Liver (tissue), 9 donors: ENCODE results near the gene BLACAT1. TPM values are rescaled to one million over a fixed set of nuclear protein-coding genes. Genes with fewer than 3 reads are reported as not detected.
A peak's percentile ranks its signal among the peaks of the same experiment; 100 is the strongest.

Experiments used
- DNase-seq: peaks from one replicate; pipeline ENCODE4 v3.0.0-alpha.2; 2017; ENCODE audit warnings: low spot score
- H3K27ac ChIP-seq, 2 donors: one replicate each; pipeline ENCODE4 v1.7.0; 2013; ENCODE audit warnings: inconsistent platforms in 2 of 2, low read length in 2 of 2, control low read depth in 1 of 2, low read depth in 1 of 2, mild to moderate bottlenecking in 1 of 2
- H3K27me3 ChIP-seq, 4 donors: one replicate each; pipeline versions ENCODE4 v1.6.1 to v1.7.0; 2013; ENCODE audit warnings: low read length in 3 of 4, inconsistent platforms in 1 of 4, mild to moderate bottlenecking in 1 of 4, moderate library complexity in 1 of 4; ENCODE audit not compliant: control insufficient read depth in 4 of 4, insufficient read depth in 4 of 4
- H3K36me3 ChIP-seq, 4 donors: one replicate each; pipeline versions ENCODE4 v1.6.1 to v1.7.0; 2013; ENCODE audit warnings: low read length in 3 of 4, mild to moderate bottlenecking in 3 of 4, low read depth in 1 of 4, moderate library complexity in 1 of 4; ENCODE audit not compliant: control insufficient read depth in 4 of 4, insufficient read depth in 3 of 4
- H3K4me1 ChIP-seq, 4 donors: one replicate each; pipeline versions ENCODE4 v1.6.1 to v1.7.0; 2013; ENCODE audit warnings: low read length in 3 of 4, mild to moderate bottlenecking in 3 of 4, moderate library complexity in 1 of 4; ENCODE audit not compliant: control insufficient read depth in 4 of 4, insufficient read depth in 4 of 4
- H3K4me3 ChIP-seq, 3 donors: one replicate each; pipeline versions ENCODE4 v1.6.1 to v1.7.0; 2013; ENCODE audit warnings: low read length in 3 of 3, control low read depth in 1 of 3, low read depth in 1 of 3, mild to moderate bottlenecking in 1 of 3
- H3K9ac ChIP-seq, 2 donors: one replicate each; pipeline ENCODE4 v1.7.0; 2013; ENCODE audit warnings: low read length in 2 of 2, mild to moderate bottlenecking in 2 of 2, moderate library complexity in 2 of 2, control low read depth in 1 of 2, low read depth in 1 of 2
- H3K9me3 ChIP-seq, 4 donors: one replicate each; pipeline versions ENCODE4 v1.6.1 to v1.7.0; 2013; ENCODE audit warnings: low read length in 3 of 4; ENCODE audit not compliant: control insufficient read depth in 4 of 4
- ATF3 ChIP-seq: IDR thresholded peaks from 2 replicates; pipeline ENCODE4 v1.6.1; 2016; ENCODE audit warnings: antibody characterized with exemption
- CTCF ChIP-seq: fragments of 150-350 bp; IDR thresholded peaks from 2 replicates; pipeline ENCODE4 v1.5.1; 2017; ENCODE audit warnings: improper control_type of control experiment, low read depth, low read length; ENCODE audit not compliant: missing input control
- EGR1 ChIP-seq, 2 donors: IDR thresholded peaks; 2 replicates each; pipeline ENCODE4 v1.6.1; 2016 to 2018; ENCODE audit warnings: antibody characterized with exemption in 2 of 2, low read depth in 2 of 2
- FOXA1 ChIP-seq: IDR thresholded peaks from 2 replicates; pipeline ENCODE4 v1.6.1; 2016; ENCODE audit warnings: antibody characterized with exemption
- FOXA2 ChIP-seq: IDR thresholded peaks from 2 replicates; pipeline ENCODE4 v1.6.1; 2016; ENCODE audit warnings: antibody characterized with exemption
- GABPA ChIP-seq, 2 donors: IDR thresholded peaks in 1 of 2; conservative IDR thresholded peaks in 1 of 2; 2 replicates each; pipeline ENCODE4 v1.6.1; 2016; ENCODE audit warnings: antibody characterized with exemption in 2 of 2, mild to moderate bottlenecking in 1 of 2, moderate library complexity in 1 of 2
- HNF4A ChIP-seq, 2 donors: conservative IDR thresholded peaks; 2 replicates each; pipeline ENCODE4 v1.6.1; 2016; ENCODE audit warnings: antibody characterized with exemption in 2 of 2, mild to moderate bottlenecking in 2 of 2
- HNF4G ChIP-seq: IDR thresholded peaks from 2 replicates; pipeline ENCODE4 v1.6.1; 2016; ENCODE audit warnings: antibody characterized with exemption
- JUND ChIP-seq, 2 donors: IDR thresholded peaks; 2 replicates each; pipeline ENCODE4 v1.6.1; 2016; ENCODE audit warnings: antibody characterized with exemption in 2 of 2
- MAX ChIP-seq: IDR thresholded peaks from 2 replicates; pipeline ENCODE4 v1.6.1; 2016; ENCODE audit warnings: antibody characterized with exemption
- NR2F2 ChIP-seq: IDR thresholded peaks from 2 replicates; pipeline ENCODE4 v1.6.1; 2016; ENCODE audit warnings: antibody characterized with exemption
- RAD21 ChIP-seq, 2 donors: IDR thresholded peaks; 2 replicates each; pipeline ENCODE4 v1.6.1; 2016; ENCODE audit warnings: antibody characterized with exemption in 2 of 2, mild to moderate bottlenecking in 2 of 2
- RXRA ChIP-seq, 2 donors: IDR thresholded peaks; 2 replicates each; pipeline ENCODE4 v1.6.1; 2017 to 2018; ENCODE audit warnings: antibody characterized with exemption in 2 of 2, mild to moderate bottlenecking in 1 of 2
- SP1 ChIP-seq: IDR thresholded peaks from 2 replicates; pipeline ENCODE4 v1.6.1; 2018; ENCODE audit warnings: antibody characterized with exemption, mild to moderate bottlenecking
- TAF1 ChIP-seq: conservative IDR thresholded peaks from 2 replicates; pipeline ENCODE4 v1.6.1; 2016; ENCODE audit warnings: antibody characterized with exemption, mild to moderate bottlenecking
- YY1 ChIP-seq: IDR thresholded peaks from 2 replicates; pipeline ENCODE4 v1.6.1; 2016; ENCODE audit warnings: antibody characterized with exemption, mild to moderate bottlenecking
- ZBTB33 ChIP-seq: IDR thresholded peaks from 2 replicates; pipeline ENCODE4 v1.6.1; 2016; ENCODE audit warnings: antibody characterized with exemption
- WGBS: extraction: QIAGEN DNeasy Blood & Tissue Kit; methylation state at CpG from one replicate; pipeline ENCODE4 v1.1.7; 2013; 5-methylcytosine and 5-hydroxymethylcytosine counted together
- polyA plus RNA-seq, 2 donors: library from polyadenylated mRNA; stranded (reverse) in 1 of 2; unstranded in 1 of 2; fragments of 200-250 nt in 1 of 2; fragments of >200 nt in 1 of 2; fragmentation: Nextera tagmentation in 1 of 2; extraction: Ambion mirVana in 1 of 2; gene quantifications; one replicate each; pipeline versions ENCODE4 v1.2.1 to v1.2.3, GENCODE V29; 2013 to 2015
- total RNA-seq, 2 donors: library from RNA; depleted of rRNA; stranded (reverse); fragments of >200 nt; gene quantifications; one replicate each; pipeline ENCODE4 v1.2.3, GENCODE V29; 2014
- donor health status: healthy.
- donor health status: healthy.
- donor health status: healthy.
- donor health status: healthy.
- donor health status: healthy.

Gene BLACAT1
- total and polyA plus RNA-seq, 4 donors, result not detected

- Histone ChIP-seq H3K4me1 (peaks cover 0 to 20% (median 20%) of the 10 kb centered on the region in 4 donors), H3K4me3 (no peak overlapping the region), H3K27me3 (peaks cover 0 to 4% (median 0%) of the 10 kb centered on the region in 4 donors), H3K36me3 (no peaks in the 10 kb centered on the region), H3K9ac (no peak overlapping the region), H3K9me3 (no peaks in the 10 kb centered on the region), H3K27ac (peak overlapping the region in 1 of 2 donors; percentile 14)
- DNase-seq, result no peak
- 60% methylated on average over 7 of the region's 7 CpGs for WGBS
- TF ChIP-seq GABPA (IDR thresholded peaks at IDR 0.05 in 1 of 2, conservative IDR thresholded peaks at IDR 0.05 in 1 of 2) (no peak), FOXA2 (no peak), TAF1 (no peak), EGR1 (IDR thresholded peaks at IDR 0.05; ENCODE audit: low read depth in 2 of 2) (no peak)
Observed at GRCh38 chr1:205492774-205493173, 36.9 kb upstream of the BLACAT1 start.

GRCh38 chr1:205492201-205492667 is 36.4 kb upstream of the BLACAT1 start:
- H3K4me1 ChIP-seq, result peaks cover 0 to 20% (median 20%) of the 10 kb centered on the region in 4 donors
- 34% methylated on average over 2 of the region's 2 CpGs for WGBS
- no peak for DNase-seq
- H3K4me3 ChIP-seq, result no peak overlapping the region
- H3K9ac ChIP-seq, result no peak overlapping the region
- no peaks in the 10 kb centered on the region for H3K9me3 ChIP-seq
- TF ChIP-seq YY1 (no peak), NR2F2 (peak; percentile 31), RAD21 (IDR thresholded peaks at IDR 0.05) (peak in 1 of 2 donors; percentile 48), HNF4G (peak; percentile 79), EGR1 (IDR thresholded peaks at IDR 0.05; ENCODE audit: low read depth in 2 of 2) (no peak), SP1 (peak; percentile 99), MAX (no peak), FOXA2 (no peak), HNF4A (conservative IDR thresholded peaks at IDR 0.05) (peak; percentile 41 to 93), ATF3 (peak; percentile 19), TAF1 (no peak), FOXA1 (no peak), RXRA (IDR thresholded peaks at IDR 0.05) (peak; percentile 12 to 94)
- H3K27me3 ChIP-seq, result peaks cover 0 to 4% (median 0%) of the 10 kb centered on the region in 4 donors
- no peaks in the 10 kb centered on the region for H3K36me3 ChIP-seq
- H3K27ac ChIP-seq, result peak overlapping the region in 1 of 2 donors; percentile 14

GRCh38 chr1:205491794-205492193 is 35.9 kb upstream of the BLACAT1 start:
- WGBS, result 48% methylated on average over 4 of the region's 4 CpGs
- DNase-seq, result no peak
- no peak overlapping the region for H3K4me3 ChIP-seq
- H3K9ac ChIP-seq, result no peak overlapping the region
- peaks cover 0 to 20% (median 20%) of the 10 kb centered on the region in 4 donors for H3K4me1 ChIP-seq
- H3K27ac ChIP-seq, result no peak overlapping the region
- no peaks in the 10 kb centered on the region for H3K36me3 ChIP-seq
- peaks cover 0 to 4% (median 0%) of the 10 kb centered on the region in 4 donors for H3K27me3 ChIP-seq
- no peak for TF ChIP-seq FOXA2
- no peaks in the 10 kb centered on the region for H3K9me3 ChIP-seq

GRCh38 chr1:205488074-205488723 is 32.4 kb upstream of the BLACAT1 start:
- WGBS, result 35% methylated on average over 9 of the region's 9 CpGs
- peaks cover 0 to 4% (median 0%) of the 10 kb centered on the region in 4 donors for H3K27me3 ChIP-seq
- TF ChIP-seq EGR1 (IDR thresholded peaks at IDR 0.05; ENCODE audit: low read depth in 2 of 2) (no peak), JUND (IDR thresholded peaks at IDR 0.05) (no peak), ZBTB33 (no peak), YY1 (no peak), HNF4G (no peak), SP1 (no peak), ATF3 (peak; percentile 60), GABPA (IDR thresholded peaks at IDR 0.05 in 1 of 2, conservative IDR thresholded peaks at IDR 0.05 in 1 of 2) (no peak), NR2F2 (no peak), RXRA (IDR thresholded peaks at IDR 0.05) (no peak), CTCF (peak; percentile 74), TAF1 (no peak), FOXA2 (no peak), MAX (no peak), FOXA1 (no peak)

More at GRCh38 chr1:205488074-205488723, 32.4 kb upstream of the BLACAT1 start:
- Histone ChIP-seq H3K27ac (no peak overlapping the region), H3K36me3 (no peaks in the 10 kb centered on the region), H3K4me3 (no peak overlapping the region), H3K4me1 (peaks cover 0 to 22% (median 17%) of the 10 kb centered on the region in 4 donors), H3K9ac (no peak overlapping the region), H3K9me3 (no peaks in the 10 kb centered on the region)
- peak; percentile 49 for DNase-seq
